Measurements from ENCODE around the gene SCAPER. TPM values are rescaled to one million over a fixed set of nuclear protein-coding genes. Genes with fewer than 3 reads are reported as not detected.

The SCAPER gene
- total RNA-seq, 4 donors from 2014 or later, result 29.9 to 86.6 (median 45.6) TPM

DNA sequence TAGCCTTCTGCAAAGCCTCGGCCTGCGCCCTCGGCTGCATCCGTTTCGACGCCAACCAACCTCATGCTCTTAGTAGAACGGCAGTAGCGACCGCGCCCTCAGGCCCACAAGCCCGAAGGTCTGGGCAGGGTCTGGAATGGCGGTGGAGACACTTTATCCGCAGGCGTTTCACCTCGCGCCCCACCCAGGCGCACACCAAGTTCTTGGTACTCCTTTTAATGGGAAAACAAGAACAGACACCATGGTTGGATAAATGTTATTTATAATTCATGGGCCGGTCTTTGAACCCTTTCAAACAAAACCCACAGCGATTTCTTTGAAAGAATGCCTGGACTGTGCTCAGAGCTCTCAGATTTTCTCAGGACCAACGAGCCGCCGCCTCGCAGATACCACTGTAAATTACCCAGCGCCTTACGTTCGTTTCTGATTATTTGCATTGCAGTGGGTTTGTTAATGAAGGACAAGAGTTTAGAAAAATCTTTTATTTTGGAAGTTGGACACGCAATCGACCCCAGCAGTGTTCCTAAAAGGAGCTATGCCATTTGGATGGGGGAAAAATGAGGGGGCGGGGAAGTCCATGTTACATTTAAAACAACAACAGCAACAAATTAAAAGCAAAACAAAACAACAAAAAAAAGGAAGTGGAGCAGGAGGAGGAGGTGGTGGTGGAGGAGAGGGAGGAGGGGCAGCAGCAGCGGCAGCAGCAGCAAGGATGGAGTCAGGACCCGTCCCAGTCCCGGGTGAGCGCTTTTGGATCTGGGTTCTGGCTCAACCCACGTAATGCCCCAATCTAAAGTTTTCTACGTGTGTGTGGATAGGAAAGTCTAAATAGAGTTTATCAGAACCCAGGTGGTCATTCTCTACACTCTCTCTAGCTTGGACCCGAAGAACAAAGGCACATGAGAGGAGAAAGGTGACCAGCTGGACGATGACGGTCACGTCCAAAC is 569.6 kb downstream of the SCAPER start:
- Histone ChIP-seq H3K36me3 (no peaks in the 10 kb centered on the region), H3K27ac (peak overlapping the region; percentile 42 to 76 (median 50)), H3K27me3 (peaks cover 0 to 57% of the 10 kb centered on the region in 2 donors), H3K9me3 (peaks cover 0 to 9% (median 0%) of the 10 kb centered on the region in 4 donors), H3K4me3 (peak overlapping the region; percentile 19 to 40 (median 32)), H3K4me1 (peaks cover 0 to 48% (median 32%) of the 10 kb centered on the region in 4 donors)
- TF ChIP-seq CTCF (IDR thresholded peaks at IDR 0.05) (no peak), POLR2A (IDR thresholded peaks at IDR 0.05) (no peak)
- DNase-seq, result peak in 2 of 3 donors; percentile 38 to 55

DNA sequence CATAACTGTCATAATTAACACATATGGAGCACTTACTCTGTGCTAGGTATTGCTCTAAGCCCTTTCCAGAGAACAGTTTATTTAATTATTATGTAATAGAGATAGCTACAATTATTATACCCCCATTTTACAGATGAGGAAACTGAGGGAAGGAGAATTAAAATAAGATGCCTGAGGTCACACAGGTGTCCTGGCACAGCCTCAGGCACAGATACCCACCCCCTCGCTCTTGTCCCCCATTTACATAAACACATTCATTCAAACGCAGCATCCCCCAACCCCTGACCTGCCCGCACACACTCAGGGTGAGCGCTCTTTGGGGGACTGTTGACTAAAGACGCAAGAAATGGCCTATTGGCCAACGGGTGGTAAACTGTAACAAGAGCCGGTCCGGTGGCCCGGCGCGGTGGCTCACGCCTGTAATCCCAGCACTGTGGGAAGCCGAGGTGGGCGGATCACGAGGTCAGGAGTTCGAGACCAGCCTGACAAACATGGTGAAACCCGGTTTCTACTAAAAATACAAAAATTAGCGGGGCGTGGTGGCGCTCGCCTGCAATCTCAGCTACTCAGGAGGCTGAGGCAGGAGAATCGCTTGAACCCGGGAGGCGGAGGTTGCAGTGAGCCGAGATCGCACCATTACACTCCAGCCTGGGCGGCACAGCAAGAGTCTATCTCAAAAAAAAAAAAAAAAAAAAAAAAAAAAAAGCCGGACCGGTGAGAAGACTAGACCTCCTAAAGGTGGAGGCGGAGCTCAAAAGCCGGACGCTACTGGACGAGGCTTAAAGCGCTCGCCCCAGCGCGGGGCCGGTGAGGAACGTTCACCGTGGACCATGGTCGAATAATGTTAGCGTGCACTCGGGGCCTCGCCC is 570.5 kb downstream of the SCAPER start:
- Histone ChIP-seq H3K27ac (no peak overlapping the region), H3K4me3 (peak overlapping the region in 2 of 4 donors; percentile 28 to 36), H3K36me3 (no peaks in the 10 kb centered on the region)

DNA sequence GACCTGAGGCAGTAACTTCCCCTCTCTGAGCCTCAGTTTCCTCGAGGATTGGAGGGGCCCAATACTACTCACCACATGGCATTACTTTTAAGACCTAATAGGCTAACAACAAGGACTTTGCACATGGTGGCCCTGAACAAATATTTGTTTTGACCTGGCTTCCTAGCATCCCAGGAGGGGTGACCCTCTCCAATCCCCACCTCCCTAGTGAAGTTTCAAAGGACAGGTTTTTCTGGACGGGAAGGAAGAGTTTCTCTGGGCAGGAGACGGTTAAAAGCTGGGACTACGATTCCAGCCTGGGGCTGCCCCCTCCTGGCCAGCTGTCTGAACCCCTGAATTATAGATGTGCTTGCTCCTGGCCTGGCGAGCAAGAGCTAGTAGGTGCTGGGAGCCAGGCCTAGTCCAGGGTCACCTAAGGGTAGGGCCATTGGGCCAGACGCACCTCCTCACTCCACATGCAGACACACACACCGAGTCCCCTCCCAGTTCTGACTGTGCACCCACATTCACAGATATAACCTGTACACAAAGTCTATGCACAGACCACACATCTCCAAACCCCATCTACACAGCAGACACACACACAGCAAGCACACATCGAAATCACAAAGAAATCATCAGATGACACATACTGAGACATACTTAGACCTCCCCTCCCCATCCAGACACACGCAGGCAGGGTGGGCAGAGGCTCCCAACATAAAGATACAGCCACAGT is 571.3 kb downstream of the SCAPER start:
- Histone ChIP-seq H3K9me3 (peaks cover 0 to 9% (median 0%) of the 10 kb centered on the region in 4 donors), H3K4me1 (peaks cover 0 to 35% (median 21%) of the 10 kb centered on the region in 4 donors), H3K36me3 (no peaks in the 10 kb centered on the region), H3K27ac (no peak overlapping the region), H3K4me3 (no peak overlapping the region), H3K27me3 (peaks cover 0 to 40% of the 10 kb centered on the region in 2 donors)
- TF ChIP-seq CTCF (IDR thresholded peaks at IDR 0.05) (peak in 3 of 6 experiments; percentile 24 to 32 (median 28)), POLR2A (IDR thresholded peaks at IDR 0.05) (no peak)
- DNase-seq, result no peak

More for the DNA sequence above, 570.5 kb downstream of the SCAPER start:
- Histone ChIP-seq H3K27me3 (peaks cover 0 to 48% of the 10 kb centered on the region in 2 donors), H3K4me1 (peaks cover 0 to 39% (median 23%) of the 10 kb centered on the region in 4 donors), H3K9me3 (peaks cover 0 to 9% (median 0%) of the 10 kb centered on the region in 4 donors)
- no peak for DNase-seq
- TF ChIP-seq CTCF (IDR thresholded peaks at IDR 0.05) (no peak), POLR2A (IDR thresholded peaks at IDR 0.05) (no peak)

- Histone ChIP-seq H3K27ac (no peak overlapping the region), H3K27me3 (peaks cover 0 to 36% of the 10 kb centered on the region in 2 donors), H3K4me1 (peaks cover 0 to 31% (median 20%) of the 10 kb centered on the region in 4 donors), H3K4me3 (no peak overlapping the region), H3K36me3 (no peaks in the 10 kb centered on the region), H3K9me3 (peaks cover 0 to 9% (median 0%) of the 10 kb centered on the region in 4 donors)
- no peak for DNase-seq
- TF ChIP-seq POLR2A (IDR thresholded peaks at IDR 0.05), result no peak
- no peak for TF ChIP-seq CTCF (IDR thresholded peaks at IDR 0.05)
Observed at GRCh38 chr15:76333309-76333708, 571.8 kb downstream of the SCAPER start.

DNA sequence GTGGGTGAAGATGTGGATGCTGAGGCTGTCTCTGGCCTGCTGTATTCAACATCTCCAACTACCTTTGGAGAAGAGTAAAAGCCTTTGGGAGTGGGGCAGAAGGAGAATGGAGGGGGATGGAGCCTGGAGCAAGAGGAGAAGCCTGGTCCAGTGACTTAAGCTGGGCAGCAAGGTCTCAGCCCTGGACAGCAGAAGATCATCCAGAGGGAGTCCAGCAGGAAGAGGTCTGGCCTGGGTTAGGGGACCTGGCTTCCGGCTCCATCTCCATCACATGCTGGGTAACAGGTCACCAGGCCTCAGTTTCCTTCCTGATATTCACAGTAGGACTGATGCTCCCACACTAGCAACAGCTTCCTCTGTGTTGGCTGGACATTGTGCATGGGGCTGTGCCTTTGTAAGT is 572.3 kb downstream of the SCAPER start:
- H3K27ac ChIP-seq, result no peak overlapping the region
- H3K9me3 ChIP-seq, result peaks cover 0 to 6% (median 0%) of the 10 kb centered on the region in 4 donors
- peaks cover 0 to 26% (median 16%) of the 10 kb centered on the region in 4 donors for H3K4me1 ChIP-seq
- DNase-seq, result no peak
- H3K36me3 ChIP-seq, result no peaks in the 10 kb centered on the region
- peaks cover 0 to 30% of the 10 kb centered on the region in 2 donors for H3K27me3 ChIP-seq
- TF ChIP-seq CTCF (IDR thresholded peaks at IDR 0.05) (no peak), POLR2A (IDR thresholded peaks at IDR 0.05) (no peak)
- no peak overlapping the region for H3K4me3 ChIP-seq

All from Peyer's patch (tissue), 4 donors.